Lower lobe of right lung (tissue), 2 donors: Measurements from ENCODE around the gene SYCN. TPM values are rescaled to one million over a fixed set of nuclear protein-coding genes. Genes with fewer than 3 reads are reported as not detected.

Experiments
- ATAC-seq, 2 donors: fragments of 200-7000 bp; cut with Tn5 transposase; one replicate each; pipeline ENCODE4 v1.9.1; 2020 to 2022; ENCODE audit warnings: mild to moderate bottlenecking in 2 of 2, moderate library complexity in 2 of 2
- DNase-seq: peaks from one replicate; pipeline ENCODE4 v3.0.0-alpha.2; 2020
- H3K27ac ChIP-seq: fragments of 200-600 bp; one replicate; pipeline ENCODE4 v1.8.0; 2022
- H3K27me3 ChIP-seq: fragments of 200-600 bp; one replicate; pipeline ENCODE4 v1.8.0; 2022; ENCODE audit warnings: low read depth
- H3K36me3 ChIP-seq: fragments of 200-600 bp; one replicate; pipeline ENCODE4 v1.8.0; 2022; ENCODE audit warnings: mild to moderate bottlenecking
- H3K4me1 ChIP-seq: fragments of 200-600 bp; one replicate; pipeline ENCODE4 v1.8.0; 2022
- H3K4me3 ChIP-seq: fragments of 200-600 bp; one replicate; pipeline ENCODE4 v1.8.0; 2022; ENCODE audit warnings: mild to moderate bottlenecking
- H3K9me3 ChIP-seq: fragments of 200-600 bp; one replicate; pipeline ENCODE4 v1.8.0; 2022
- intact Hi-C: fragments of 100-400 bp; cut with DNase I; formaldehyde crosslinking; loops from one replicate; pipeline ENCODE4 v1.11.0; 2022
- total RNA-seq: library from RNA; stranded (reverse); fragmentation: NEBNext Ultra II Directional; extraction: Animal tissue kit (Norgen Biotek cat#: 25700); gene quantifications from one replicate; pipeline ENCODE4 v1.2.1, GENCODE V29; 2021
- TF ChIP-seq, protein P1 (sequence below): fragments of 200-600 bp; IDR thresholded peaks from one replicate; pipeline ENCODE4 v1.8.0; 2022; ENCODE audit warnings: antibody characterized with exemption, mild to moderate bottlenecking
- donor health status: DM: no; HTN: yes; CAD: no; lungs with severe emphysema.

SYCN gene
- total RNA-seq, 1 donor from 2014 or later: not detected

DNA sequence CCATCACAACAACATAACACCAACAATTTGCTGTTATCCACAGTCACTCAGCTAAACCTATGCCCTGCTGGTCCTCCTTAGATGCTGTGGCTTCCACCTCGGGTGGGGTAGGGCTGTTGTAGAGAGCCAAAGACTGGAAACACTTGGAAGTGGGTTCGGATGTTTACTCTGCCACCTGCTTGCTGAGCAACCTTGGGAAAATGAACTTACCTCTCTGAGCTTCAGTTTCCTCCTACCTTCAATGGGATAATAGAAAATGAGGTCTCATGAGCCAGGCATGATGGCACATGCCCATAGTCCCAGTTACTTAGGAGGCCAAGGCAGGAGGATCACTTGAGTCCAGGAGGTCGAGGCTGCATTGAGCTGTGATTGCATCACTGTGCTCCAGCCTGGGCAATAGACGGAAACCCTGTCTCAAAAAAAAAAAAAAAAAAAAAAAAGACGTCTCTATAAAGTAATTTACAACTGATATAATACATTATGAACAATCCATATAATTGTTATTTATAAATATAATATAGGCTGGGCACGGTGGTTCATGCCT, 3.3 kb upstream of the SYCN start:
- no peak for DNase-seq
- H3K27ac ChIP-seq: no peak overlapping the region

DNA sequence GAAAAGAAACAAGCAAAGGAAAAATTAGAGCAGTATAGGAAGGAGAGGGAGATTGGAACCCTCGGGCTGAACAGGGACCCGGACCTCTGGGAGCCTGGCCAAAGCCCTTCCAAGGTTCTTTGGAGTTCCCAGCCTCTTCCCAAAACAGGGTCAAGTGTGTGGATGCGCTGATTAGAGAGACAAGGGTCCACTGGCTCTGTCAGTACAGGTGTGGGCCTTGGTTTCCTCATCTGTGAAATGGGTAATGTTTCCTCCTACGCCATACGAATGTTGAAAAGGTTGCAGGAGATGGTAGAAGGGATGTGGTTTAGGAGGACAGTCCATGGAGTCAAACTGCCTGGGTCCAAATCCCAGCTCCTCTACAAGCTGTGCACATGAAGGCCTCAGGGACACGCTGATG, 2.1 kb upstream of the SYCN start:
- Histone ChIP-seq H3K36me3 (no peaks in the 10 kb centered on the region), H3K4me3 (no peak overlapping the region), H3K4me1 (peaks cover 4% of the 10 kb centered on the region), H3K9me3 (no peaks in the 10 kb centered on the region), H3K27ac (no peak overlapping the region), H3K27me3 (peaks cover 28% of the 10 kb centered on the region)
- DNase-seq (no peak), ATAC-seq (no peak)
- intact Hi-C loops: no loop called here
- TF ChIP-seq, protein P1, sequence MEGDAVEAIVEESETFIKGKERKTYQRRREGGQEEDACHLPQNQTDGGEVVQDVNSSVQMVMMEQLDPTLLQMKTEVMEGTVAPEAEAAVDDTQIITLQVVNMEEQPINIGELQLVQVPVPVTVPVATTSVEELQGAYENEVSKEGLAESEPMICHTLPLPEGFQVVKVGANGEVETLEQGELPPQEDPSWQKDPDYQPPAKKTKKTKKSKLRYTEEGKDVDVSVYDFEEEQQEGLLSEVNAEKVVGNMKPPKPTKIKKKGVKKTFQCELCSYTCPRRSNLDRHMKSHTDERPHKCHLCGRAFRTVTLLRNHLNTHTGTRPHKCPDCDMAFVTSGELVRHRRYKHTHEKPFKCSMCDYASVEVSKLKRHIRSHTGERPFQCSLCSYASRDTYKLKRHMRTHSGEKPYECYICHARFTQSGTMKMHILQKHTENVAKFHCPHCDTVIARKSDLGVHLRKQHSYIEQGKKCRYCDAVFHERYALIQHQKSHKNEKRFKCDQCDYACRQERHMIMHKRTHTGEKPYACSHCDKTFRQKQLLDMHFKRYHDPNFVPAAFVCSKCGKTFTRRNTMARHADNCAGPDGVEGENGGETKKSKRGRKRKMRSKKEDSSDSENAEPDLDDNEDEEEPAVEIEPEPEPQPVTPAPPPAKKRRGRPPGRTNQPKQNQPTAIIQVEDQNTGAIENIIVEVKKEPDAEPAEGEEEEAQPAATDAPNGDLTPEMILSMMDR: no peak

More for the DNA sequence above, 3.3 kb upstream of the SYCN start:
- TF ChIP-seq, protein P1: no peak
- H3K4me1 ChIP-seq: no peaks in the 10 kb centered on the region
- H3K4me3 ChIP-seq: no peak overlapping the region
- H3K9me3 ChIP-seq: no peaks in the 10 kb centered on the region
- intact Hi-C loops: no loop called here
- H3K36me3 ChIP-seq: no peaks in the 10 kb centered on the region
- no peak for ATAC-seq
- peaks cover 21% of the 10 kb centered on the region for H3K27me3 ChIP-seq

DNA sequence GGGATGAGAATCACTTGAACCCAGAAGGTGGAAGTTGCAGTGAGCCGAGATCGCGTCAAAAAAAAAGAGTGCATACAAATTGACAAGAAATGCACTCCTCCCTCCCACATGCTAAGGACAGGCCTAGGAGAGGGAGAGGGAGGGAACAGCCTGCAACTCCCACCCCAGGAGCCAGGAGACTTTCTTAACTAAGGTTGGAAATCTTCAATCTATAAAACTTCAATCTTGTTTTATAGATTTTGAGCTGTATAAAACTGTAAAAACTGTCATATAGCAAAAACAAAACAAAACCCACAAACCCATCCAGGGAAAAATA, 1.3 kb upstream of the SYCN start:
- Histone ChIP-seq H3K4me1 (peaks cover 4% of the 10 kb centered on the region), H3K36me3 (no peaks in the 10 kb centered on the region), H3K4me3 (no peak overlapping the region), H3K27me3 (peaks cover 34% of the 10 kb centered on the region), H3K9me3 (no peaks in the 10 kb centered on the region), H3K27ac (no peak overlapping the region)
- no peak for ATAC-seq
- intact Hi-C loops: no loop called here
- no peak for DNase-seq
- TF ChIP-seq, protein P1: no peak

DNA sequence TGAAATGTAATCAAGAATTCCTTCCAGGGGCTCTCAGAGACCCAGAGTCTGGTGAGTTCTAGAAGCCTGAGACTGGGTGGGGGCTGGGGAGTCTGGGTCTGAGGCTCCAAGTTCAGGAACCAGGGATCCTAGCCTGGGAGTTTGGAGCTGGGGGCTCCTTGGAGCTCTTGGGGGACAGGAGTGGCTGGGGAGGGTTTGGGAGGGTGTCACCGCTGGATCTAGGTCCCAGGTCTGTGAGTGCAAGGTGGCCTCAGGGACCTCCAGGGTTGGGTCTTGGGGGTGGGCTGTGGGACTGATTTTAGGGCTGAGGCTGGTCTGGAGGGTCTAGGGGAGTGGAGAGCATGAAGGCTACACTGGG, 1.1 kb downstream of the SYCN start:
- ATAC-seq: no peak
- intact Hi-C loops: no loop called here

DNA sequence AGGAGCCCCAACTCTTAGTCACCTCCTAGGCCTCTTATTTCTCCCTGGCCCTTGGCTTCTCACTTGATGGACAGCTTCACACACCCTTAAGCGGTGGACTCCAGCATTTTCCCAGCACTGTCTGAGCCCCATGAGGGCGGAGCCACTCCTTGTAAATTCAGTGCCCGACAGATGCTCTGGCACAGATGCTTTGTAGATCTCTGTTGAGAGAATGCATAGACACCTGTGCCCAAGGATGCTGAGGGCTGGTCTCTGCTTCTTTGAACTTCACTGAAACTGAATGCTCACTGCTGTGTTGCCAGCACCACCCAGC, 3.3 kb downstream of the SYCN start:
- TF ChIP-seq, protein P1: no peak
- Histone ChIP-seq H3K4me1 (peaks cover 11% of the 10 kb centered on the region), H3K36me3 (no peaks in the 10 kb centered on the region), H3K27me3 (peaks cover 71% of the 10 kb centered on the region), H3K9me3 (no peaks in the 10 kb centered on the region), H3K4me3 (no peak overlapping the region), H3K27ac (no peak overlapping the region)
- ATAC-seq (no peak), DNase-seq (no peak)
- intact Hi-C loops: no loop called here

More for the DNA sequence above, 1.1 kb downstream of the SYCN start:
- no peak overlapping the region for H3K4me3 ChIP-seq
- H3K36me3 ChIP-seq: no peaks in the 10 kb centered on the region
- no peak overlapping the region for H3K27ac ChIP-seq
- DNase-seq: no peak
- H3K9me3 ChIP-seq: no peaks in the 10 kb centered on the region
- H3K27me3 ChIP-seq: peaks cover 48% of the 10 kb centered on the region
- TF ChIP-seq, protein P1: no peak
- H3K4me1 ChIP-seq: peaks cover 4% of the 10 kb centered on the region
